ENCODE results near the gene ZBP1.

Gene ZBP1

GRCh38 chr20:57601211-57601570 lies 19.0 kb downstream of the ZBP1 start:
- no peak for DNase-seq (ENCODE audit: low read depth)
- no peak for TF ChIP-seq CTCF (conservative IDR thresholded peaks at IDR 0.05; ENCODE audit: low read depth, low read length)
- H3K4me3 ChIP-seq (ENCODE audit: low read length): no peak overlapping the region

- DNase-seq (ENCODE audit: low read depth): no peak
- no peak for TF ChIP-seq CTCF (conservative IDR thresholded peaks at IDR 0.05; ENCODE audit: low read depth, low read length)
- no peak overlapping the region for H3K4me3 ChIP-seq (ENCODE audit: low read length)
Observed at GRCh38 chr20:57600320-57601210, 19.7 kb downstream of the ZBP1 start.

GRCh38 chr20:57598491-57598890 lies 21.7 kb downstream of the ZBP1 start:
- TF ChIP-seq CTCF (conservative IDR thresholded peaks at IDR 0.05; ENCODE audit: low read depth, low read length): no peak
- DNase-seq (ENCODE audit: low read depth): no peak
- no peak overlapping the region for H3K4me3 ChIP-seq (ENCODE audit: low read length)

GRCh38 chr20:57598060-57598459 lies 22.2 kb downstream of the ZBP1 start:
- no peak for TF ChIP-seq CTCF (conservative IDR thresholded peaks at IDR 0.05; ENCODE audit: low read depth, low read length)
- DNase-seq (ENCODE audit: low read depth): no peak

GRCh38 chr20:57596998-57597939 lies 23.0 kb downstream of the ZBP1 start:
- H3K4me3 ChIP-seq (ENCODE audit: low read length): no peak overlapping the region
- TF ChIP-seq CTCF (conservative IDR thresholded peaks at IDR 0.05; ENCODE audit: low read depth, low read length): peak; percentile 78
- no peak for DNase-seq (ENCODE audit: low read depth)

More at GRCh38 chr20:57598060-57598459, 22.2 kb downstream of the ZBP1 start:
- no peak overlapping the region for H3K4me3 ChIP-seq (ENCODE audit: low read length)

- H3K4me3 ChIP-seq (ENCODE audit: low read length): no peak overlapping the region
- no peak for DNase-seq (ENCODE audit: low read depth)
- TF ChIP-seq CTCF (conservative IDR thresholded peaks at IDR 0.05; ENCODE audit: low read depth, low read length): no peak
Observed at GRCh38 chr20:57596358-57596757, 23.9 kb downstream of the ZBP1 start.

Data from retinal pigment epithelial cell (primary cell).